HG03460 (cell line): ENCODE data around the gene RASAL3.

Experiments used
- ATAC-seq: cut with Tn5 transposase; IDR thresholded peaks from one replicate; pipeline ENCODE4 v1.9.1; 2021; ENCODE audit not compliant: unreplicated experiment

RASAL3 gene

GRCh38 chr19:15436012-15436825 is 28.1 kb downstream of the RASAL3 start:
- ATAC-seq = no peak

GRCh38 chr19:15433519-15434069 is 30.8 kb downstream of the RASAL3 start:
- no peak for ATAC-seq

GRCh38 chr19:15432629-15433518 is 31.5 kb downstream of the RASAL3 start:
- ATAC-seq = peak; percentile 55

GRCh38 chr19:15432018-15432494 is 32.3 kb downstream of the RASAL3 start:
- no peak for ATAC-seq

- no peak for ATAC-seq
Measured at GRCh38 chr19:15431396-15432017, 32.8 kb downstream of the RASAL3 start.

- ATAC-seq = no peak
Measured at GRCh38 chr19:15430526-15431120, 33.7 kb downstream of the RASAL3 start.

GRCh38 chr19:15429825-15430467 is 34.4 kb downstream of the RASAL3 start:
- no peak for ATAC-seq

GRCh38 chr19:15428956-15429824 is 35.2 kb downstream of the RASAL3 start:
- no peak for ATAC-seq

GRCh38 chr19:15427991-15428471 is 36.3 kb downstream of the RASAL3 start:
- ATAC-seq = no peak

GRCh38 chr19:15427350-15427700 is 37.0 kb downstream of the RASAL3 start:
- no peak for ATAC-seq

- no peak for ATAC-seq
Measured at GRCh38 chr19:15426485-15427349, 37.6 kb downstream of the RASAL3 start.

GRCh38 chr19:15425321-15425950 is 38.9 kb downstream of the RASAL3 start:
- no peak for ATAC-seq

- no peak for ATAC-seq
Measured at GRCh38 chr19:15424692-15425272, 39.6 kb downstream of the RASAL3 start.

GRCh38 chr19:15424121-15424520 is 40.2 kb downstream of the RASAL3 start:
- no peak for ATAC-seq

GRCh38 chr19:15423130-15423529 is 41.2 kb downstream of the RASAL3 start:
- no peak for ATAC-seq

GRCh38 chr19:15422296-15423075 is 41.9 kb downstream of the RASAL3 start:
- no peak for ATAC-seq
